OCI-M1 (cell line): ENCODE measurements around the gene UBAC2.
A peak's percentile ranks its signal among the peaks of the same experiment; 100 is the strongest.

Source experiments
- DNase-seq: peaks from one replicate; lab custom pipeline; 2025; lab: John Stamatoyannopoulos, UW

Gene UBAC2

GRCh38 chr13:99357131-99357596 lies 156.5 kb downstream of the UBAC2 start:
- DNase-seq: peak; percentile 51

- no peak for DNase-seq
These were observed 157.3 kb downstream of the UBAC2 start for GRCh38 chr13:99357941-99358340.

- DNase-seq: no peak
These were observed 158.9 kb downstream of the UBAC2 start for GRCh38 chr13:99359528-99359927.

- no peak for DNase-seq
These were observed 160.0 kb downstream of the UBAC2 start for GRCh38 chr13:99360696-99361095.

GRCh38 chr13:99361197-99361596 lies 160.5 kb downstream of the UBAC2 start:
- DNase-seq: no peak

- no peak for DNase-seq
These were observed 161.7 kb downstream of the UBAC2 start for GRCh38 chr13:99362362-99362761.

- DNase-seq: no peak
These were observed 162.7 kb downstream of the UBAC2 start for GRCh38 chr13:99363391-99363790.

GRCh38 chr13:99363949-99364348 lies 163.3 kb downstream of the UBAC2 start:
- no peak for DNase-seq

GRCh38 chr13:99366075-99366987 lies 165.7 kb downstream of the UBAC2 start:
- no peak for DNase-seq

- no peak for DNase-seq
These were observed 166.5 kb downstream of the UBAC2 start for GRCh38 chr13:99367106-99367616.

GRCh38 chr13:99367663-99368448 lies 167.2 kb downstream of the UBAC2 start:
- DNase-seq: no peak

GRCh38 chr13:99370481-99371275 lies 170.0 kb downstream of the UBAC2 start:
- no peak for DNase-seq

GRCh38 chr13:99371956-99372355 lies 171.3 kb downstream of the UBAC2 start:
- DNase-seq: no peak

- no peak for DNase-seq
These were observed 172.8 kb downstream of the UBAC2 start for GRCh38 chr13:99373436-99373835.

- DNase-seq: no peak
These were observed 173.7 kb downstream of the UBAC2 start for GRCh38 chr13:99374169-99374991.

GRCh38 chr13:99374994-99375737 lies 174.5 kb downstream of the UBAC2 start:
- peak; percentile 56 for DNase-seq

- DNase-seq: no peak
These were observed 175.1 kb downstream of the UBAC2 start for GRCh38 chr13:99375738-99376080.

- no peak for DNase-seq
These were observed 175.5 kb downstream of the UBAC2 start for GRCh38 chr13:99376132-99376531.

- DNase-seq: no peak
These were observed 176.3 kb downstream of the UBAC2 start for GRCh38 chr13:99376924-99377323.

GRCh38 chr13:99377641-99378040 lies 177.0 kb downstream of the UBAC2 start:
- no peak for DNase-seq
